ENCODE results near the gene SURF6. TPM values are rescaled to one million over a fixed set of nuclear protein-coding genes. Genes with fewer than 3 reads are reported as not detected.

SURF6 gene
- total and polyA plus RNA-seq, 2 experiments from 2014 or later = 17.6 to 27.6 TPM

DNA sequence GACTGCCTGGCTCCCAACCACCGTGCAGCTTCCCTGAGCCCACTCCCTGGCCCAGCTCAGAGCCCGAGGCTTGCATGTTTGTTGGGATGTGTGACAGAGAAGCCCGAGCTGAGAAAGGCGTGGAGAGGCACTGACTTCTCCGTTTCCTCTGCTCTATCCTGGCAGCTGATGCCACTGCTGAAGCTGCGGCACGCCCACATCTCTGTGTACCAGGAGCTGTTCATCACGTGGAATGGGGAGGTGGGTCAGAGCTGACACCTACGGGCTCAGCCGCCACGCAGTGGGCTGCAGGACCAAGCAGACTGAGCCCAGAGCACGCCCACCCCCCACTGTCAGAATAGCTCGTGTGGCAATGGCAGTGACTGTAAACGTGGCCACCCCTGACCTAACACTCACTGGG, 49.5 kb upstream of the SURF6 start (continued):
- TF ChIP-seq, protein P1, sequence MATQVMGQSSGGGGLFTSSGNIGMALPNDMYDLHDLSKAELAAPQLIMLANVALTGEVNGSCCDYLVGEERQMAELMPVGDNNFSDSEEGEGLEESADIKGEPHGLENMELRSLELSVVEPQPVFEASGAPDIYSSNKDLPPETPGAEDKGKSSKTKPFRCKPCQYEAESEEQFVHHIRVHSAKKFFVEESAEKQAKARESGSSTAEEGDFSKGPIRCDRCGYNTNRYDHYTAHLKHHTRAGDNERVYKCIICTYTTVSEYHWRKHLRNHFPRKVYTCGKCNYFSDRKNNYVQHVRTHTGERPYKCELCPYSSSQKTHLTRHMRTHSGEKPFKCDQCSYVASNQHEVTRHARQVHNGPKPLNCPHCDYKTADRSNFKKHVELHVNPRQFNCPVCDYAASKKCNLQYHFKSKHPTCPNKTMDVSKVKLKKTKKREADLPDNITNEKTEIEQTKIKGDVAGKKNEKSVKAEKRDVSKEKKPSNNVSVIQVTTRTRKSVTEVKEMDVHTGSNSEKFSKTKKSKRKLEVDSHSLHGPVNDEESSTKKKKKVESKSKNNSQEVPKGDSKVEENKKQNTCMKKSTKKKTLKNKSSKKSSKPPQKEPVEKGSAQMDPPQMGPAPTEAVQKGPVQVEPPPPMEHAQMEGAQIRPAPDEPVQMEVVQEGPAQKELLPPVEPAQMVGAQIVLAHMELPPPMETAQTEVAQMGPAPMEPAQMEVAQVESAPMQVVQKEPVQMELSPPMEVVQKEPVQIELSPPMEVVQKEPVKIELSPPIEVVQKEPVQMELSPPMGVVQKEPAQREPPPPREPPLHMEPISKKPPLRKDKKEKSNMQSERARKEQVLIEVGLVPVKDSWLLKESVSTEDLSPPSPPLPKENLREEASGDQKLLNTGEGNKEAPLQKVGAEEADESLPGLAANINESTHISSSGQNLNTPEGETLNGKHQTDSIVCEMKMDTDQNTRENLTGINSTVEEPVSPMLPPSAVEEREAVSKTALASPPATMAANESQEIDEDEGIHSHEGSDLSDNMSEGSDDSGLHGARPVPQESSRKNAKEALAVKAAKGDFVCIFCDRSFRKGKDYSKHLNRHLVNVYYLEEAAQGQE (IDR thresholded peaks at IDR 0.05; ENCODE audit: unreplicated experiment) = no peak
- TF ChIP-seq NANOG (IDR thresholded peaks at IDR 0.05; ENCODE audit: borderline replicate concordance) = no peak
- no peak for TF ChIP-seq POLR2AphosphoS5 (IDR thresholded peaks at IDR 0.05; ENCODE audit: low read depth)
- TF ChIP-seq CREB1 (CRISPR knock-in tag; IDR thresholded peaks at IDR 0.05; ENCODE audit: low read depth) = no peak
- no peak for TF ChIP-seq STAT1 (IDR thresholded peaks at IDR 0.05; ENCODE audit: unreplicated experiment)
- no peak for TF ChIP-seq EZH2phosphoT487 (IDR thresholded peaks at IDR 0.05; ENCODE audit: unreplicated experiment)
- TF ChIP-seq ZNF114 (CRISPR knock-in tag; IDR thresholded peaks at IDR 0.05) = no peak
- no peak for TF ChIP-seq JUNB (IDR thresholded peaks at IDR 0.05; ENCODE audit: unreplicated experiment)
- TF ChIP-seq, protein P2, sequence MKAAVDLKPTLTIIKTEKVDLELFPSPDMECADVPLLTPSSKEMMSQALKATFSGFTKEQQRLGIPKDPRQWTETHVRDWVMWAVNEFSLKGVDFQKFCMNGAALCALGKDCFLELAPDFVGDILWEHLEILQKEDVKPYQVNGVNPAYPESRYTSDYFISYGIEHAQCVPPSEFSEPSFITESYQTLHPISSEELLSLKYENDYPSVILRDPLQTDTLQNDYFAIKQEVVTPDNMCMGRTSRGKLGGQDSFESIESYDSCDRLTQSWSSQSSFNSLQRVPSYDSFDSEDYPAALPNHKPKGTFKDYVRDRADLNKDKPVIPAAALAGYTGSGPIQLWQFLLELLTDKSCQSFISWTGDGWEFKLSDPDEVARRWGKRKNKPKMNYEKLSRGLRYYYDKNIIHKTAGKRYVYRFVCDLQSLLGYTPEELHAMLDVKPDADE (IDR thresholded peaks at IDR 0.05) = no peak
- TF ChIP-seq ZNF331 (CRISPR knock-in tag; IDR thresholded peaks at IDR 0.05; ENCODE audit: low read depth) = no peak
- TF ChIP-seq EZH2 (IDR thresholded peaks at IDR 0.05; ENCODE audit: low read depth, unreplicated experiment) = no peak
- TF ChIP-seq, protein P3, sequence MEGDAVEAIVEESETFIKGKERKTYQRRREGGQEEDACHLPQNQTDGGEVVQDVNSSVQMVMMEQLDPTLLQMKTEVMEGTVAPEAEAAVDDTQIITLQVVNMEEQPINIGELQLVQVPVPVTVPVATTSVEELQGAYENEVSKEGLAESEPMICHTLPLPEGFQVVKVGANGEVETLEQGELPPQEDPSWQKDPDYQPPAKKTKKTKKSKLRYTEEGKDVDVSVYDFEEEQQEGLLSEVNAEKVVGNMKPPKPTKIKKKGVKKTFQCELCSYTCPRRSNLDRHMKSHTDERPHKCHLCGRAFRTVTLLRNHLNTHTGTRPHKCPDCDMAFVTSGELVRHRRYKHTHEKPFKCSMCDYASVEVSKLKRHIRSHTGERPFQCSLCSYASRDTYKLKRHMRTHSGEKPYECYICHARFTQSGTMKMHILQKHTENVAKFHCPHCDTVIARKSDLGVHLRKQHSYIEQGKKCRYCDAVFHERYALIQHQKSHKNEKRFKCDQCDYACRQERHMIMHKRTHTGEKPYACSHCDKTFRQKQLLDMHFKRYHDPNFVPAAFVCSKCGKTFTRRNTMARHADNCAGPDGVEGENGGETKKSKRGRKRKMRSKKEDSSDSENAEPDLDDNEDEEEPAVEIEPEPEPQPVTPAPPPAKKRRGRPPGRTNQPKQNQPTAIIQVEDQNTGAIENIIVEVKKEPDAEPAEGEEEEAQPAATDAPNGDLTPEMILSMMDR (conservative IDR thresholded peaks at IDR 0.05; ENCODE audit: low read depth in 2 of 2) = no peak

DNA sequence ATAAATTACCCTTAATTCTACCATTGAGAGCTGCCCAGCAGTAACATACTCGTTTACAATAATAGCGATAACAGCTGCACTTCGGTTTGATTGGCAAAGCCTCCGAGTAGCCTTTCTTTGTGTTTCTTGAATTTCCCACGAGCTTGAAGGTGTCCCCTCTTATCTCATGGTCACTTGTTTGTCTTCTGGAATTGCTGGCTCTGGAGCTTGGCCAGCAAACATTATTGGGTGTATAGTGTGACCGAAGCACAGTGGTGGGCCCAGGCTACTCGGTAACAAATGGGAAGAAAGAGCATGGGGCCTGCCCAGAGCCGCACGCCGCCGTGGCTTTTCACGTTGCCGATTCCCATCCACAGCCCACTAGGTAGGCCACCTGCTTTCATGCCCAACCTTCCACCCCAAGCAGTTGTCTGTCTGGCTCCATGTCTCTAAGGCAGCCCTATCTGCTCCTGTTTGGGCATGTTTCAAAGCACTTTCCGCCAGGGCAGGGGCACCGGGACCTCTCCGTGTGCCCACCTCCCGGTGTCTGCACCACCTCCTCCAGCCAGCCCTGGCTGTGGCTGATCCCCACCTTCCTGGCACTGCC, 48.8 kb upstream of the SURF6 start:
- Mint-ChIP-seq H3K27me3 (ENCODE audit: insufficient read depth, low read depth, poor library complexity) (peaks cover 7% of the 10 kb centered on the region), H3K4me3 (no peak overlapping the region), H3K36me3 (ENCODE audit: low read depth) (no peaks in the 10 kb centered on the region), H3K27ac (no peak overlapping the region), H3K4me1 (no peaks in the 10 kb centered on the region), H3K9me3 (peaks cover 2% of the 10 kb centered on the region)
- Histone ChIP-seq H2AFZ (no peak overlapping the region), H3K36me3 (ENCODE audit: insufficient read depth) (no peaks in the 10 kb centered on the region), H3K4me2 (no peak overlapping the region), H4K20me1 (replicated peaks; ENCODE audit: insufficient read depth) (no peaks in the 10 kb centered on the region), H3F3A (replicated peaks; ENCODE audit: low read depth) (no peaks in the 10 kb centered on the region), H3K27ac (ENCODE audit: low read depth) (no peak overlapping the region), H3K4me1 (ENCODE audit: insufficient read depth) (no peaks in the 10 kb centered on the region), H3K27me3 (ENCODE audit: insufficient read depth) (no peaks in the 10 kb centered on the region), H3K4me3 (no peak overlapping the region), H3K9me2 (ENCODE audit: insufficient read depth) (peaks cover 11% of the 10 kb centered on the region; the same call in 1 of the 2 replicates), H3K79me2 (replicated peaks; ENCODE audit: insufficient read depth) (no peaks in the 10 kb centered on the region)
- no peak for ATAC-seq
- DNase-seq (ENCODE audit: low spot score) = no peak
- TF ChIP-seq NANOG (IDR thresholded peaks at IDR 0.05; ENCODE audit: borderline replicate concordance) = no peak
- TF ChIP-seq POLR2AphosphoS5 (IDR thresholded peaks at IDR 0.05; ENCODE audit: low read depth) = no peak
- no peak for TF ChIP-seq EZH2phosphoT487 (IDR thresholded peaks at IDR 0.05; ENCODE audit: unreplicated experiment)
- no peak for TF ChIP-seq CREB1 (CRISPR knock-in tag; IDR thresholded peaks at IDR 0.05; ENCODE audit: low read depth)
- TF ChIP-seq, protein P4, sequence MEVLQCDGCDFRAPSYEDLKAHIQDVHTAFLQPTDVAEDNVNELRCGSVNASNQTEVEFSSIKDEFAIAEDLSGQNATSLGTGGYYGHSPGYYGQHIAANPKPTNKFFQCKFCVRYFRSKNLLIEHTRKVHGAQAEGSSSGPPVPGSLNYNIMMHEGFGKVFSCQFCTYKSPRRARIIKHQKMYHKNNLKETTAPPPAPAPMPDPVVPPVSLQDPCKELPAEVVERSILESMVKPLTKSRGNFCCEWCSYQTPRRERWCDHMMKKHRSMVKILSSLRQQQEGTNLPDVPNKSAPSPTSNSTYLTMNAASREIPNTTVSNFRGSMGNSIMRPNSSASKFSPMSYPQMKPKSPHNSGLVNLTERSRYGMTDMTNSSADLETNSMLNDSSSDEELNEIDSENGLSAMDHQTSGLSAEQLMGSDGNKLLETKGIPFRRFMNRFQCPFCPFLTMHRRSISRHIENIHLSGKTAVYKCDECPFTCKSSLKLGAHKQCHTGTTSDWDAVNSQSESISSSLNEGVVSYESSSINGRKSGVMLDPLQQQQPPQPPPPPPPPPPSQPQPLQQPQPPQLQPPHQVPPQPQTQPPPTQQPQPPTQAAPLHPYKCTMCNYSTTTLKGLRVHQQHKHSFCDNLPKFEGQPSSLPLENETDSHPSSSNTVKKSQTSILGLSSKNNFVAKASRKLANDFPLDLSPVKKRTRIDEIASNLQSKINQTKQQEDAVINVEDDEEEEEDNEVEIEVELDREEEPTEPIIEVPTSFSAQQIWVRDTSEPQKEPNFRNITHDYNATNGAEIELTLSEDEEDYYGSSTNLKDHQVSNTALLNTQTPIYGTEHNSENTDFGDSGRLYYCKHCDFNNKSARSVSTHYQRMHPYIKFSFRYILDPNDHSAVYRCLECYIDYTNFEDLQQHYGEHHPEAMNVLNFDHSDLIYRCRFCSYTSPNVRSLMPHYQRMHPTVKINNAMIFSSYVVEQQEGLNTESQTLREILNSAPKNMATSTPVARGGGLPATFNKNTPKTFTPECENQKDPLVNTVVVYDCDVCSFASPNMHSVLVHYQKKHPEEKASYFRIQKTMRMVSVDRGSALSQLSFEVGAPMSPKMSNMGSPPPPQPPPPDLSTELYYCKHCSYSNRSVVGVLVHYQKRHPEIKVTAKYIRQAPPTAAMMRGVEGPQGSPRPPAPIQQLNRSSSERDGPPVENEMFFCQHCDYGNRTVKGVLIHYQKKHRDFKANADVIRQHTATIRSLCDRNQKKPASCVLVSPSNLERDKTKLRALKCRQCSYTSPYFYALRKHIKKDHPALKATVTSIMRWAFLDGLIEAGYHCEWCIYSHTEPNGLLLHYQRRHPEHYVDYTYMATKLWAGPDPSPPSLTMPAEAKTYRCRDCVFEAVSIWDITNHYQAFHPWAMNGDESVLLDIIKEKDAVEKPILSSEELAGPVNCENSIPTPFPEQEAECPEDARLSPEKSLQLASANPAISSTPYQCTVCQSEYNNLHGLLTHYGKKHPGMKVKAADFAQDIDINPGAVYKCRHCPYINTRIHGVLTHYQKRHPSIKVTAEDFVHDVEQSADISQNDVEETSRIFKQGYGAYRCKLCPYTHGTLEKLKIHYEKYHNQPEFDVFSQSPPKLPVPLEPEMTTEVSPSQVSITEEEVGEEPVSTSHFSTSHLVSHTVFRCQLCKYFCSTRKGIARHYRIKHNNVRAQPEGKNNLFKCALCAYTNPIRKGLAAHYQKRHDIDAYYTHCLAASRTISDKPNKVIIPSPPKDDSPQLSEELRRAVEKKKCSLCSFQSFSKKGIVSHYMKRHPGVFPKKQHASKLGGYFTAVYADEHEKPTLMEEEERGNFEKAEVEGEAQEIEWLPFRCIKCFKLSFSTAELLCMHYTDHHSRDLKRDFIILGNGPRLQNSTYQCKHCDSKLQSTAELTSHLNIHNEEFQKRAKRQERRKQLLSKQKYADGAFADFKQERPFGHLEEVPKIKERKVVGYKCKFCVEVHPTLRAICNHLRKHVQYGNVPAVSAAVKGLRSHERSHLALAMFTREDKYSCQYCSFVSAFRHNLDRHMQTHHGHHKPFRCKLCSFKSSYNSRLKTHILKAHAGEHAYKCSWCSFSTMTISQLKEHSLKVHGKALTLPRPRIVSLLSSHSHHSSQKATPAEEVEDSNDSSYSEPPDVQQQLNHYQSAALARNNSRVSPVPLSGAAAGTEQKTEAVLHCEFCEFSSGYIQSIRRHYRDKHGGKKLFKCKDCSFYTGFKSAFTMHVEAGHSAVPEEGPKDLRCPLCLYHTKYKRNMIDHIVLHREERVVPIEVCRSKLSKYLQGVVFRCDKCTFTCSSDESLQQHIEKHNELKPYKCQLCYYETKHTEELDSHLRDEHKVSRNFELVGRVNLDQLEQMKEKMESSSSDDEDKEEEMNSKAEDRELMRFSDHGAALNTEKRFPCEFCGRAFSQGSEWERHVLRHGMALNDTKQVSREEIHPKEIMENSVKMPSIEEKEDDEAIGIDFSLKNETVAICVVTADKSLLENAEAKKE (CRISPR knock-in tag; IDR thresholded peaks at IDR 0.05) = no peak
